NT2/D1 (cell line): ENCODE measurements around the gene TGM3.

Experiments
- SUZ12 ChIP-seq: IDR thresholded peaks from 2 replicates; pipeline ENCODE4 v1.6.1; 2011; ENCODE audit not compliant: insufficient read length, insufficient read depth; ENCODE audit errors: extremely low read depth
- YY1 ChIP-seq: IDR thresholded peaks from 2 replicates; pipeline ENCODE4 v1.6.1; 2011; ENCODE audit not compliant: insufficient read length, insufficient read depth
- ZNF274 ChIP-seq: IDR thresholded peaks from 2 replicates; pipeline ENCODE4 v1.6.1; 2011; ENCODE audit warnings: mild to moderate bottlenecking, low read depth, low read length

- no peak for TF ChIP-seq YY1
- no peak for TF ChIP-seq SUZ12
- TF ChIP-seq ZNF274: no peak
Observed at GRCh38 chr20:2290486-2290885, 5.3 kb upstream of the TGM3 start.
